ENCODE results near the gene CERS1.
A peak's percentile ranks its signal among the peaks of the same experiment; 100 is the strongest.

CERS1 gene

DNA sequence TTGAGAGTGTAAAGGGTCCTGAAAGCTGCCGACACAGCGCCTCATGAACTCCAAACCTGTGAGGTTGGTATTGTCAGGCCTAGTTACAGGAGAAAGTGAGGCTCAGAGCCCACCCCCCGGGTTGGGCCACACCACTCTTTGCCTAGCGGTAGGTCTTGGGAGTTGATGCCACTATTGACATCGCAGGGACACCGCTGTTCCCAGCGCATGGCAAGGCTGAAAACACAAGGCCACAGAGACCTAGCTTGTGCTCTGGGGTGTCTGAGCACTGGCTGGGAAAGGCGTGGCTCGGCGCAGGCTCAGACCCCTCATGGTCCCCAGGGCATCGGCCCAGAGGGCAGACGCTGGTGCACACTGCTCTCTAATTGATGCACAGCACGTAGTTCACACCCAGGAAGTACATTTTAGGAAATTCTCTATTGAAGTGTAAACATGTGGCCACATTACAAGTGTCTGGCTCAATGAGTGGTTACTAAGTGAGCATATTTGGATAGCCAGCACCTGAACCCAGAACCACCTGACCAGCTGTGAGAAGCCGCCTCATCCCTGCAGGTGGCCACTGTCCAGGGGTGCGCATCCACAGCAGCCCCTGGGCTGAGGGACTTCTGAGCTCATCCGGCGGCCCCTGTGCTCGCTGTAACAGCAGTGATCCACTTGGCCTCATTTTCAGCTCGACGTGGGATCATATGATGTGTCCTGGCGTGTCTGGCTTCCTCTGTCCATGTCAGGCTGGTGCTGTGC lies 36.9 kb downstream of the CERS1 start:
- TF ChIP-seq, protein P1, sequence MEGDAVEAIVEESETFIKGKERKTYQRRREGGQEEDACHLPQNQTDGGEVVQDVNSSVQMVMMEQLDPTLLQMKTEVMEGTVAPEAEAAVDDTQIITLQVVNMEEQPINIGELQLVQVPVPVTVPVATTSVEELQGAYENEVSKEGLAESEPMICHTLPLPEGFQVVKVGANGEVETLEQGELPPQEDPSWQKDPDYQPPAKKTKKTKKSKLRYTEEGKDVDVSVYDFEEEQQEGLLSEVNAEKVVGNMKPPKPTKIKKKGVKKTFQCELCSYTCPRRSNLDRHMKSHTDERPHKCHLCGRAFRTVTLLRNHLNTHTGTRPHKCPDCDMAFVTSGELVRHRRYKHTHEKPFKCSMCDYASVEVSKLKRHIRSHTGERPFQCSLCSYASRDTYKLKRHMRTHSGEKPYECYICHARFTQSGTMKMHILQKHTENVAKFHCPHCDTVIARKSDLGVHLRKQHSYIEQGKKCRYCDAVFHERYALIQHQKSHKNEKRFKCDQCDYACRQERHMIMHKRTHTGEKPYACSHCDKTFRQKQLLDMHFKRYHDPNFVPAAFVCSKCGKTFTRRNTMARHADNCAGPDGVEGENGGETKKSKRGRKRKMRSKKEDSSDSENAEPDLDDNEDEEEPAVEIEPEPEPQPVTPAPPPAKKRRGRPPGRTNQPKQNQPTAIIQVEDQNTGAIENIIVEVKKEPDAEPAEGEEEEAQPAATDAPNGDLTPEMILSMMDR (IDR thresholded peaks at IDR 0.05; ENCODE audit: insufficient read depth, missing control alignments) = no peak
- DNase-seq (ENCODE audit: insufficient read length, low spot score) (no peak), FAIRE-seq (no peak)

DNA sequence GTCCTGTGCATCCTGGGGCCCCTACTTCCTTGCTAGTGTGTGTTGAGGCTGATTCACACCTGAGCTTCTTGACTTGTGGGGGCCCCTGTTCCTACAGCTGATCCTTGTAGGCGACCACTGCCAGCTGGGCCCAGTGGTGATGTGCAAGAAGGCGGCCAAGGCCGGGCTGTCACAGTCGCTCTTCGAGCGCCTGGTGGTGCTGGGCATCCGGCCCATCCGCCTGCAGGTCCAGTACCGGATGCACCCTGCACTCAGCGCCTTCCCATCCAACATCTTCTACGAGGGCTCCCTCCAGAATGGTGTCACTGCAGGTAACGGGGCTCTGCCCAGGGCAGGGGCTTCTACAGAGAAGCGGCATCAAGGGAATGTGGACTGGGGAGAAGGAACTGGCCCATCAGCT lies 38.7 kb downstream of the CERS1 start:
- TF ChIP-seq, protein P1 (IDR thresholded peaks at IDR 0.05; ENCODE audit: insufficient read depth, missing control alignments) = no peak
- DNase-seq (ENCODE audit: insufficient read length, low spot score) (no peak), FAIRE-seq (no peak)

GRCh38 chr19:18856385-18857126 lies 39.4 kb downstream of the CERS1 start:
- TF ChIP-seq, protein P1 (IDR thresholded peaks at IDR 0.05; ENCODE audit: insufficient read depth, missing control alignments) = peak; percentile 14
- DNase-seq (ENCODE audit: insufficient read length, low spot score) = no peak
- no peak for FAIRE-seq

DNA sequence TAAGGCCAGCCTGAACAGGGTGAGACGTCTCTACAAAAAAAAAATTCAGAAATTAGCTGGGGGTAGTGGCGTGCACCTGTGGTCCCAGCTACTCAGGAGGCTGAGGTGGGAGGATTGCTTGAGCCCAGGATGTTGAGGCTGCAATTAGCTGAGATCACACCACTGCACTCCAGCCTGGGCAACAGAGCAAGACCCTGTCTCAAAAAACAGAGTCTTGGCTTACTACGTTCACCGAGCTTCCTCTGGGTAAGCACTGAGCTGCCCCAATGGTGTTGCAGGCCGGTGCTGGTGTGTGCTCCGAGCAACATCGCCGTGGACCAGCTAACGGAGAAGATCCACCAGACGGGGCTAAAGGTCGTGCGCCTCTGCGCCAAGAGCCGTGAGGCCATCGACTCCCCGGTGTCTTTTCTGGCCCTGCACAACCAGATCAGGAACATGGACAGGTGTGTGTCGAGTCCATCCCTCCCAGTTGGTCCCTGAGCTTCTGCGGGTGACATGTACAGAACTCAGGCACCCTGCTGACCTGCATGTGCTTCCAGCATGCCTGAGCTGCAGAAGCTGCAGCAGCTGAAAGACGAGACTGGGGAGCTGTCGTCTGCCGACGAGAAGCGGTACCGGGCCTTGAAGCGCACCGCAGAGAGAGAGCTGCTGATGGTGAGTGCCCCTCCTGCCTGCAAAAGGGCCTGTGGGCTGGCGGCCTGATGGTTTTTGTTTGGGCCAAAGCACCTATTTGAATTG lies 40.1 kb downstream of the CERS1 start:
- DNase-seq (ENCODE audit: insufficient read length, low spot score) (no peak), FAIRE-seq (no peak)
- TF ChIP-seq, protein P1 (IDR thresholded peaks at IDR 0.05; ENCODE audit: insufficient read depth, missing control alignments) = no peak

GRCh38 chr19:18854982-18855381 lies 41.0 kb downstream of the CERS1 start:
- FAIRE-seq (no peak), DNase-seq (ENCODE audit: insufficient read length, low spot score) (no peak)
- TF ChIP-seq, protein P1 (IDR thresholded peaks at IDR 0.05; ENCODE audit: insufficient read depth, missing control alignments) = no peak

GRCh38 chr19:18853755-18854427 lies 42.1 kb downstream of the CERS1 start:
- no peak for DNase-seq (ENCODE audit: insufficient read length, low spot score)
- TF ChIP-seq, protein P1 (IDR thresholded peaks at IDR 0.05; ENCODE audit: insufficient read depth, missing control alignments) = no peak
- FAIRE-seq = no peak
